HG03575 (cell line): Measurements from ENCODE around the gene ZNF529.
A peak's percentile ranks its signal among the peaks of the same experiment; 100 is the strongest.
"Not testable (repeated sequence)": the region's sequence is repeated elsewhere in the genome, so short reads cannot be mapped to it uniquely, and the experiment has no call there.

ENCODE experiments used
- ATAC-seq: cut with Tn5 transposase; IDR thresholded peaks from one replicate; pipeline ENCODE4 v1.9.1; 2021; ENCODE audit not compliant: unreplicated experiment, insufficient number of reproducible peaks, low FRiP score; ENCODE audit errors: extremely low read depth

ZNF529 gene

GRCh38 chr19:36573020-36573894, at the start of gene ZNF529:
Gene ZNF529 (minus strand): TSS chr19:36573292. CDS start chr19:36572346, 946 bp downstream.
- peak; percentile 57 for ATAC-seq

DNA sequence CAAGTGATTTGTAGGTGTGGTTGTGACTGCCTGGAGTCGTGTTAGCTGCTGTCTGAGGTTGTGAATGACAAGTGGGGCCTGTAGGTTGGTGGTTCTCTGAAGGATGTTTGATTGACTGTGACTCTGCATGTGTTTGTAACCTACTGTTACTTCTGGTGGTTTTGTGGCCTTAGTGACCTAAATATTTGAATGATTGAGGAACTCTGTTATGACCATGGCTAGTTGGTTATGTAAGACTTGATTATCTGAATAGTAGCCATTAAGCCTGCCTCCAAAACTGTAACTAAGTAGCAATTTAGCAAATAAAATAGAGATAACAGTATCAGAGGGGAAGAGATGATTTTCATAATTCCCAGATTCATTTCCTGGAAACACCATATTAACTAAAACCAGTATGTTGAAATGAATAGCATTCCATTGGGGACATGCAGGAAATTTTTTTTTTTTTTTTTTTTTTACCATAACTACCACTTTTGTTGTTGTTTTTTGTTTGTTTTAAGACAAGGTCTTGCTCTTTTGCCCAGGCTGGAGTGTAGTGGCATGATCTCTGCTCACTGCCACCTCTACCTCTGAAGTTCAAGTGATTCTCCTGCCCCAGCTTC, 32.9 kb upstream of the ZNF529 start:
- no peak for ATAC-seq

DNA sequence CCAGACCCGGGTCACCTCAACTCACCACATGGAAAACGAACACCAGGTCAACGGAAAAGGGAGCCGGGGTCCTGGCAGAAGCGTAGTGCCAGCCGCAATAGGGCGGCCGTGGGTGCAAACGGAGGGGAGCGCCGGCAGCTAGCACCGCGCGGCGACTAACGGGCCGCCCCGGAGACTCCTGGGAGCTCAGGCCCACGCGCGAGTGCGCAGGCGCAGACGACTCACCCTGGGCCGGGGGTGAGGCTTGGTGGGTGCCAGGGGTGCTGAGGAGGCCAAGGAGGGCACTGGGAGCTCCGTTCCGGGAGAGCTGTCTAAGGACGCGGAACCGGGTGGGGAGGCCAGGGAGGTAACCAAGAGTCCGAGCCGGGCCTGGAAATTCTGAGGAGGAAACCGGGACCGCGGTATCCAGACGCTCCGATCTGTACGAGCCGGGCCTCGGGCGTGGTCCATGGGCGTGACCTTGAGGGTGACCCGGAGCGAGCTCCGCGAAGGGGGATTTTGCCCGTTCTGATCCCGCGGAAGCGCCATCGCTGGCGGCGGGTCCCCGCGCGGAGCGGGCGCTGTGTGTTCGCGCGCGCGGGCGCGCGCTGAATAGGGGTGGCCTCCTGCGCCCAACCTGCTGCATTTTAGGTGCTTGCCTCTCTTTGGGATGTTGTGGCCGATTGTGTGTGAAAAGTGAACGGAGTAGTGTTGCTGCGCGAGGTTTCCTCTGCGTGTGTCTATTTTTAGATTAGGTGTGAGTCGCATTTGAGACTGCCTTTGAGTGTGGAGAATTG, 32.2 kb upstream of the ZNF529 start, which contains the start of gene ZNF382:
Gene ZNF382 (plus strand): TSS at position 213 of the 776 bp plus-strand sequence. CDS start 4,602 bp downstream, outside the sequence.
- ATAC-seq = no peak

GRCh38 chr19:36604656-36605100, 31.6 kb upstream of the ZNF529 start:
- no peak for ATAC-seq

- not testable (repeated sequence) for ATAC-seq
Measured at GRCh38 chr19:36602681-36603080, 29.6 kb upstream of the ZNF529 start.

DNA sequence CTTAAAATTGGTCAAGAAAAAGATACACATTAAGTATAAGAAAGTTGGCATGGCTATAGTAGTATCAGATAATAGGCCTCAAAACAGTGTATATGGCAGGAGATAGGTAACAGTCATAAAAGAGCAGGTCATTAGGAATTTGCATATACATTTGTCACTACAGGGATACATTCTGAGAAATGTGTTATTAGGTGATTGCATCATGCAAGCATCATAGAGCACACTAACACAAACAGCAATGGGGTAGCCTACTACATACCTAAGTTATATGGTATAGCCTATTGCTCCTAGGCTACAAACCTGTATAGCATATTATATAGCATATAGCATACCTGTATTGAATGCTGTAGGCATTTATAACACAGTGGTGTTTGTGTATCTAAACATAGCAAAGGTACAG, 6.2 kb upstream of the ZNF529 start:
- ATAC-seq = no peak

- ATAC-seq = no peak
Measured at GRCh38 chr19:36577271-36577996, 4.3 kb upstream of the ZNF529 start.

DNA sequence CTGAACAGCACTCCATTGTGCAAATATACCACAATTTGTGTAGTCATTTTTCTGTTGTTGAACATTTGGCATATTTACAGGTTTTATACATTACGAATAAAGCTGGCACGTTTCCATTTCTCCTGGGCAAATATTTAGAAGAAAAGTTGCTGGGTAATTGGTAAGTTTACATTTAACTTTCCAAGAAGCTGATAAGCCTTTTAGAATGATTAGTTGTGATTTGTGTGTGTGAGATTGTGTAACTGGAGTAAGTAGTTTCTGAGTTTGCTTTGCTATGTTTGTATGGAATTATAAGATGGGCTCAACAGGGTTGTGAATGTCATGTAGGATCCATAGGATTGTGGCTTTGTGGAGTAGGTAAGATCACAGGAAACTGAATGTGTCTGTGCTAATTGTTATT, 1.6 kb upstream of the ZNF529 start:
- ATAC-seq = no peak

DNA sequence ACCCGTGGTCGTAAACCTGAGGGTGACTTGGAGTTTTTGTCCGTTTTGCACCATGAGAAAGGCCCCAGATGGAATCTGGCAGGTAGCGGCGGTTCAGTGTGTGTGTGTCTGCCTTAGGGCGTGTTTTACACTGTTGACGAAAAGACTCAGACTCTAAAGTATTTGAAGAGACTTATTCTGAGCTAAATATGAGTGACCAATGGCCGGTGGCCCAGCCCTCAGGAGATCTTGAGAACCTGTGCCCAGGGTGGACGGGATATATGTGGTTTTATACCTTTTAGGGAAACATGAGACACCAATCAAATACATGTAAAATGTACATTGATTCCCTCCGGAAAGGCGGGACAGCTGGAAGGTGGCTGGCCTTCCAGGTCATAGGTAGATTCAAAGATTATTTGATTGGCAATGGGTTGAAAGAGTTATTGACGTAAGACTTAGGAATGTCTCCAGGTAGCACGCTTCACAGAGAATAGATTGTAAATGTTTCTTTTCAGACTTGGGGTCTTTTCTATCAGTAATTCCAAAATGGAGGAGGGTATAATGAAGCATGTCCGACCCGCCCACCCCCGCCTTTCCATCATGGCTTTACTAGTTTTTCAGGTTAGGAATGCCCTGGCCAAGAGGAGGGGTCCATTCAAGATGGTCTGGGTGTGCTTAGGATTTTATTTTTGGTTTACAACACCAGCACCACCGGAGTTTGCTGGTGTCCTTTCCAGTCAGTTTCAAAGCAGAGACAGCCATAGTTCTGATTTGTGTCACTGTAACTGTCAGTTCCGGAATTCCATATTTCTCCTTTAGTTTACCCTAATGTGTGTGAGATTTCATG, 1.0 kb upstream of the ZNF529 start:
- no peak for ATAC-seq

- no peak for ATAC-seq
Measured at GRCh38 chr19:36572593-36573019, 486 bp downstream of the ZNF529 start.

GRCh38 chr19:36564391-36564790, 8.7 kb downstream of the ZNF529 start:
- no peak for ATAC-seq

DNA sequence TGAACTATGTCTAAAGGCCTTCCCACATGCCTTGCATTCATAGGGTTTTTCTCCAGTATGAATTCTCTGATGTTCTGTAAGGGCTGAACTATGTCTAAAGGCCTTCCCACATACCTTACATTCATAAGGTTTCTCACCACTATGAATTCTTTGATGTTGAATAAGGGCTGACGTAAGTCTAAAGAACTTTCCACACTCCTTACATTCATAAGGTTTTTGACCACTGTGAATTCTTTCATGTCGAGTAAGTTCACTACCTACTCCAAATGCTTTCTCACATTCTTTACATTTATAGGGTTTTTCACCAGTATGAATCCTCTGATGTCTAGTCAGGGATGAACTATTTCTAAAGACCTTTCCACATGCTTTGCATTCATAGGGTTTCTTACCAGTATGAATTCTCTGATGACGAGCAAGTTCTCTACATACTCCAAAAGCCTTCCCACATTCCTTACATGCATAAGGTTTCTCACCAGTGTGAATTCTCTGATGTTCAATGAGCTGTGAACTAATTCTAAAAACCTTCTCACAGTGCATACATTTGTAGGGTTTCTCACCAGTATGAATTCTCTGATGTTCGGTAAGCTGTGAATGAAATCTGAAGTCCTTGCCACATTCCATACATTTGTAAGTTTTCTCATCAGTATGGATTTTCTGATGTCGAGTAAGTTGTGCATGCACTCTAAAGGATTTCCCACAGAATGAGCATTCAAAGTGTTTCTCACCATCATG, 25.9 kb downstream of the ZNF529 start:
- ATAC-seq = no peak

- ATAC-seq = no peak
Measured at GRCh38 chr19:36528921-36529518, 44.1 kb downstream of the ZNF529 start.

GRCh38 chr19:36528194-36528920, 44.7 kb downstream of the ZNF529 start, which contains the start of gene ZNF260:
Gene ZNF260 (minus strand): TSS chr19:36528271. CDS start chr19:36515238, 13,033 bp downstream.
- ATAC-seq = peak; percentile 37

DNA sequence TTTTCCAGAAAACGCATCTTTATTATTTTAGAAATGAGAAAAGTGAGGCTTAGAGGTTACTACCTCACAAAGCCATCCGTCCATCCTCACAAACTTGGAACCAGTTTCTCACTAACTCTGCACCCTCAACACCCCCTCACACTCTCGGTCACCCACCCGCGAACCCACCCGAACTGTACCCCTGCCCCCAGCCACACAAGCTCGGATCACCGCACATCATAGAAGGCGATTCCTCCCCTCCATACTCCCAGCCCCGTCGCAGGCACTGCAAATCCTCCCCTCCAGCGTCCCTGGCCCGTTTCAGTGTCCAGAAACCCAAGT, 45.3 kb downstream of the ZNF529 start:
- ATAC-seq = no peak

DNA sequence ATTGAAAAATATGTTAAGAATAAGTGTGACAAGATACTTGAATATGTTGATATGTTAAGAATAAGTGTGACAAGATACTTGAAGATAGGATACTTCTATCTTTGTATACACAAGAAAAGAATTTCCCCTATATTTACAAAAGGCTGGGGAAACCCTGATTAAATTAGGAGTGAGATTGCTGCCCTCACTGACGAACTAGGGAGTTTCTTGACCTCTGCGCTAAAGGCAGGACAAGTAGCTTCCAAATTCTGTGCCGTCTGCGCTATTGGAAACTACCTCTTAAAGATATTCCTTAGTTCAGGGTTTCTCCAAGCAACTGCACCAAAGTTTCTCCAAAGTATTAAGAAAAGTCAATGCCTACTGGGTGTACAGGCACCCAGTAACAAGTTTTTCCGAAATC, 45.8 kb downstream of the ZNF529 start:
- no peak for ATAC-seq
